ENCODE results near the gene SYCP1. TPM values are rescaled to one million over a fixed set of nuclear protein-coding genes. Genes with fewer than 3 reads are reported as not detected.
"Not testable (repeated sequence)": the region's sequence is repeated elsewhere in the genome, so short reads cannot be mapped to it uniquely, and the experiment has no call there.

The SYCP1 gene, protein sequence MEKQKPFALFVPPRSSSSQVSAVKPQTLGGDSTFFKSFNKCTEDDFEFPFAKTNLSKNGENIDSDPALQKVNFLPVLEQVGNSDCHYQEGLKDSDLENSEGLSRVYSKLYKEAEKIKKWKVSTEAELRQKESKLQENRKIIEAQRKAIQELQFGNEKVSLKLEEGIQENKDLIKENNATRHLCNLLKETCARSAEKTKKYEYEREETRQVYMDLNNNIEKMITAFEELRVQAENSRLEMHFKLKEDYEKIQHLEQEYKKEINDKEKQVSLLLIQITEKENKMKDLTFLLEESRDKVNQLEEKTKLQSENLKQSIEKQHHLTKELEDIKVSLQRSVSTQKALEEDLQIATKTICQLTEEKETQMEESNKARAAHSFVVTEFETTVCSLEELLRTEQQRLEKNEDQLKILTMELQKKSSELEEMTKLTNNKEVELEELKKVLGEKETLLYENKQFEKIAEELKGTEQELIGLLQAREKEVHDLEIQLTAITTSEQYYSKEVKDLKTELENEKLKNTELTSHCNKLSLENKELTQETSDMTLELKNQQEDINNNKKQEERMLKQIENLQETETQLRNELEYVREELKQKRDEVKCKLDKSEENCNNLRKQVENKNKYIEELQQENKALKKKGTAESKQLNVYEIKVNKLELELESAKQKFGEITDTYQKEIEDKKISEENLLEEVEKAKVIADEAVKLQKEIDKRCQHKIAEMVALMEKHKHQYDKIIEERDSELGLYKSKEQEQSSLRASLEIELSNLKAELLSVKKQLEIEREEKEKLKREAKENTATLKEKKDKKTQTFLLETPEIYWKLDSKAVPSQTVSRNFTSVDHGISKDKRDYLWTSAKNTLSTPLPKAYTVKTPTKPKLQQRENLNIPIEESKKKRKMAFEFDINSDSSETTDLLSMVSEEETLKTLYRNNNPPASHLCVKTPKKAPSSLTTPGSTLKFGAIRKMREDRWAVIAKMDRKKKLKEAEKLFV
- not detected for total RNA-seq
- long read RNA-seq, donor 1 = 0 reads
- long read RNA-seq, donor 2 = 0 reads

DNA sequence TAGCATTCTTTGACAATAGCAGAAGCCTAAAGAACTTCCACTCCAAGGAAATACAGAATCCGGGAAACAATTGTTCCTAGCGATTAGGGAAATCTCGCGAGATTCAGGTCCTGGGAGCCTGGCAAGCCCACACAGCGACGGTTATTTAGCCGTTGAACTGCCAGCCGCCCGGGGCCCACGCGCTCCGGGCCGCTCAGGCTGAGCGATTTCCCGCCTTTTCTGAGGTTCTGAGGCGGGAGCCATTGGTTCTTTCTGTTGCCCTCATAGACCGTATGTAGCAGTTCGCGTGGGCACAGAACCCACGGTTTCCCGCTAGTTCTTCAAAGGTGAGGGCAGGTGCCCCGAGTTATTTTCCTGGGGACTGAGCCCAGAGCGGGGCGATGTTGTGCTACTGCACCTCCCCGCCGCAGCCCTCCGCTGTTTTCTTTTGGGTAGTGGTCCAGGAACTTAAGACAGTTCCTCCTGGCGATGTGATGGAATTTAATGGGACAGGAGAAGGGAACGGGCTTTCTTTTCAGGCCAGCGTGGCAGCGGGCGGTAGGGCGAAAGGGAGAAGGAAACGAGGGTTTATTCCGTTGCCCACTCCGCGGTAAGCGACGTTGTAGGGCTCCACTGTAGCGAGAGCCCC, at the start of gene SYCP1:
Gene SYCP1, plus strand, starts transcription at position 171 of the 628 bp plus-strand sequence. CDS start 602 bp downstream, outside the sequence.
- Histone ChIP-seq H3K9me3 (no peaks in the 10 kb centered on the region), H3K4me3 (no peak within 1 kb of the TSS), H3K4me1 (ENCODE audit: low read depth) (no peaks in the 10 kb centered on the region), H3K36me3 (ENCODE audit: low read depth) (no peaks in the 10 kb centered on the region)
- ATAC-seq (no peak), DNase-seq (no peak)
- TF ChIP-seq CTCF (IDR thresholded peaks at IDR 0.05) = no peak
- intact Hi-C loops (cut with DNase I, micrococcal nuclease) = no loop called here

DNA sequence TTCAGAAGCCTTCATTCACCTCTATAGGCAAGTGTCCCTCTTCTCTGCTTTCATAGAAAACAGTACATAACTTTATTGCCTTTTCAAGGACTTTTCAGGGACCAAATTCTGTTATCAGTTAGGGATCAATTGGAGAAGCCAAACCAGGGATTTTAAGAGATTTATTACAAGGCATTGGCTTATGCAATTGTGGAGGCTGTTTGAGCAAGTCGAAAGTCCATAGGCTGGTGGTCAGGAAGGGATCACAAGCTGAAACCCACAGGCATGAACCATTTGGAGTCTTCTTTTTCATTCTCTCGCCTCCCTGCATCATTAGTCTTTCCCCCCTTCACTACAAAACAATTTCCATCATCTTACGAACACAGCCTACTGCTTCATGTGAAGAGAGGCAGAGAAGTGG, 34.8 kb upstream of the SYCP1 start:
- no peak for ATAC-seq
- intact Hi-C loops (cut with DNase I, micrococcal nuclease) = no loop called here

GRCh38 chr1:114820392-114820791, 34.3 kb upstream of the SYCP1 start:
- no peak for TF ChIP-seq CTCF (IDR thresholded peaks at IDR 0.05)
- Histone ChIP-seq H3K4me3 (no peak overlapping the region), H3K4me1 (ENCODE audit: low read depth) (no peaks in the 10 kb centered on the region), H3K9me3 (no peaks in the 10 kb centered on the region), H3K36me3 (ENCODE audit: low read depth) (no peaks in the 10 kb centered on the region)
- intact Hi-C loops (cut with DNase I, micrococcal nuclease) = no loop called here
- no peak for ATAC-seq
- DNase-seq = no peak

More for the DNA sequence above, 34.8 kb upstream of the SYCP1 start:
- DNase-seq = no peak
- Histone ChIP-seq H3K4me3 (no peak overlapping the region), H3K4me1 (ENCODE audit: low read depth) (no peaks in the 10 kb centered on the region), H3K36me3 (ENCODE audit: low read depth) (no peaks in the 10 kb centered on the region), H3K9me3 (no peaks in the 10 kb centered on the region)
- no peak for TF ChIP-seq CTCF (IDR thresholded peaks at IDR 0.05)

DNA sequence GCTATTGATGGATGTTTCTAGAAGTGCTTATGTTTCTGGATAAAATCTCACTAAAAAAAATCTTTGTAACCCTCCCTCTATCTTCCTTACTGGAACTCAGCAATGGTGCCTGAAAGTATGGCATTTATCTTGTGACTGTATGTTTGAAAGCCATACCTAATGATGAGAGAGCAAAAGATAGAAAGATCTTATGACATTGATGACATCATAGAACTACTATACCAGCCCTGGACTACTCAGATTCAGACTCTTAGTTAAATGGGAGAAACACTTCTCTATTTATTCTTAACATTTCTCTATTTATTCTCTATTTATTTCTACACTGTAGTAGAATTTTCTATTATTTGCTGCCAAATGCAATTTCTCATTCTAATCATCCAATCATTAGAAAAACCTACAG, 32.7 kb upstream of the SYCP1 start:
- Histone ChIP-seq H3K36me3 (ENCODE audit: low read depth) (no peaks in the 10 kb centered on the region), H3K9me3 (no peaks in the 10 kb centered on the region), H3K4me3 (no peak overlapping the region), H3K4me1 (ENCODE audit: low read depth) (no peaks in the 10 kb centered on the region)
- no peak for ATAC-seq
- TF ChIP-seq CTCF (IDR thresholded peaks at IDR 0.05) = no peak
- DNase-seq = no peak
- intact Hi-C loops (cut with DNase I, micrococcal nuclease) = no loop called here

GRCh38 chr1:114828251-114828650, 26.4 kb upstream of the SYCP1 start:
- no peaks in the 10 kb centered on the region for H3K36me3 ChIP-seq (ENCODE audit: low read depth)
- ATAC-seq = no peak
- intact Hi-C loops (cut with DNase I, micrococcal nuclease) = no loop called here
- DNase-seq = no peak
- H3K4me3 ChIP-seq = no peak overlapping the region
- TF ChIP-seq CTCF (IDR thresholded peaks at IDR 0.05) = no peak
- H3K4me1 ChIP-seq (ENCODE audit: low read depth) = no peaks in the 10 kb centered on the region
- no peaks in the 10 kb centered on the region for H3K9me3 ChIP-seq

GRCh38 chr1:114830075-114830474, 24.6 kb upstream of the SYCP1 start:
- DNase-seq; intact Hi-C loops (cut with DNase I, micrococcal nuclease); H3K36me3 ChIP-seq (ENCODE audit: low read depth); H3K9me3 ChIP-seq; H3K4me1 ChIP-seq (ENCODE audit: low read depth); H3K4me3 ChIP-seq; ATAC-seq: not testable (repeated sequence)

All from mucosa of descending colon (tissue), 3 donors.